Measurements from ENCODE around the gene MYO9B. TPM values are rescaled to one million over a fixed set of nuclear protein-coding genes. Genes with fewer than 3 reads are reported as not detected.
A peak's percentile ranks its signal among the peaks of the same experiment; 100 is the strongest.

The MYO9B gene
- total RNA-seq: 10 to 100 TPM; 25.4 to 38.7 (median 36.0) TPM
- long read RNA-seq, partial matches to known transcripts: 1 of 4 reads
- long read RNA-seq, other reads (novel, unspliced or antisense): 3 of 4 reads

- peak within 1 kb of the TSS; percentile 64 to 78 (median 64) for H3K27ac ChIP-seq
- peak; percentile 99 to 100 (median 100) for DNase-seq
- H3K4me3 ChIP-seq: peak within 1 kb of the TSS; percentile 71 to 94 (median 83)
- peaks cover 0 to 51% (median 21%) of the 10 kb centered on the region in 4 donors for H3K4me1 ChIP-seq
- H3K9me3 ChIP-seq: no peaks in the 10 kb centered on the region
- under 1% methylated on average over 59 of the region's 103 CpGs for WGBS (ENCODE audit: insufficient coverage, low coverage, low lambda C conversion rate, missing lambda C conversion rate)
- no peaks in the 10 kb centered on the region for H3K27me3 ChIP-seq
- H3K36me3 ChIP-seq: peaks cover 0 to 3% (median 0%) of the 10 kb centered on the region in 4 donors
- intact Hi-C loops (cut with DNase I): no loop called here
- ATAC-seq: peak; percentile 95 to 98 (median 96)
- TF ChIP-seq CTCF (IDR thresholded peaks at IDR 0.05): no peak
- TF ChIP-seq POLR2A (IDR thresholded peaks at IDR 0.05): peak; percentile 58
These were observed at the start of gene MYO9B, which contains the start of gene HAUS8 for GRCh38 chr19:17075035-17075863. MYO9B (plus strand) TSS chr19:17075777; CDS start chr19:17101718, 25,941 bp downstream. HAUS8 (minus strand) TSS chr19:17075452; CDS start chr19:17075422, 30 bp downstream.

GRCh38 chr19:17025991-17026658 is 49.5 kb upstream of the MYO9B start:
- TF ChIP-seq CTCF (IDR thresholded peaks at IDR 0.05): no peak
- no peak for TF ChIP-seq POLR2A (IDR thresholded peaks at IDR 0.05)
- peak in 3 of 4 donors; percentile 5 to 50 (median 24) for ATAC-seq
- no peak overlapping the region for H3K27ac ChIP-seq
- H3K4me3 ChIP-seq: peak overlapping the region in 1 of 3 donors; percentile 19
- H3K27me3 ChIP-seq: no peaks in the 10 kb centered on the region
- H3K9me3 ChIP-seq: no peaks in the 10 kb centered on the region
- intact Hi-C loops (cut with DNase I): no loop called here
- no peaks in the 10 kb centered on the region for H3K36me3 ChIP-seq
- H3K4me1 ChIP-seq: no peaks in the 10 kb centered on the region
- WGBS (ENCODE audit: insufficient coverage, low coverage, low lambda C conversion rate, missing lambda C conversion rate): 2% methylated on average over 12 of the region's 40 CpGs
- DNase-seq: no peak

DNA sequence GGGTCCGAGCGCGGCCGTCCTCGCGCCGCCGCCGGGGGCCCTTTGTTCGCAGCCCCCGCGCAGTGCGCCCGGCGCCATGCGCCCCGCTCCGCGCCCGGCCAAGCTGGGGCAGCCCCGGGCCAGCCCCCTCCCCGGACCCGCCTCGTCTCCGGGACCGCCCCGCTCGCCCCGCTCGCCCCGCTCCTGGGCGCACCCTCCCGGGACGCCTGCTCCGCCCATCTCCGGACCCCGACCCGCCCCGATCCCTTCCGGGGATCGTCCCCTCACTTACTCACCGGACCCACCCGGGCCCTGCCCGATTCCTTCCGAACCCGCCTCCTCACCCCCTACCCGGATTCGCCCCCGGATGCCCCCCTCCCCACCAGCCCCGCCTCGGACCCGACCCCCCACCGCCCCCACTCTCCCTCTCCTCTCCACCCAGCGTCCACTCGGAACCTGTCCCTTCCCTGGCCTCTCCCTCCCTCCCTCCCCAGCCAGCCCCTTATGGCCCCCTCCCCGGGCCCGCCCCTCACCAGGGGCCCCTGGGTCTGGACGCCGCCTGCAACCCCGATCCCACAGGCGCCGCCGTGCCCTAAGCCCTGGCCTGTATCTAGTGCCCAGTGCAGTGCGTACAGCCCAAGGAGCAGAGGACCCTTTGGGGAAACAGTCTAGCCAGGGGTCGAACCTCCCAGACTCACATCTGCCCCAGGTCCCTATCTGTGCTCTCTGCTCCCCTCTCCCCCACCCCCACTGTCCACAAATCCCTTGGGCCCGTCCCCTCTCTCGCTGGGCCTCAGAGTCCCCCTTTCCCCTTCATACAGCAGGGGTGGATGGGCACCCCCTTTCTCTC is 48.7 kb upstream of the MYO9B start, which contains the start of gene CPAMD8:
CPAMD8 (minus strand) TSS at position 105 of the 829 bp plus-strand sequence. CDS start 168 bp downstream, outside the sequence.
- Histone ChIP-seq H3K36me3 (no peaks in the 10 kb centered on the region), H3K27ac (no peak within 1 kb of the TSS), H3K27me3 (no peaks in the 10 kb centered on the region), H3K4me3 (peak within 1 kb of the TSS in 1 of 3 donors; percentile 19), H3K9me3 (no peaks in the 10 kb centered on the region), H3K4me1 (no peaks in the 10 kb centered on the region)
- DNase-seq (no peak), ATAC-seq (peak in 1 of 4 donors; percentile 12)
- intact Hi-C loops (cut with DNase I): no loop called here
- TF ChIP-seq CTCF (IDR thresholded peaks at IDR 0.05) (no peak), POLR2A (IDR thresholded peaks at IDR 0.05) (no peak)
- 3% methylated on average over 22 of the region's 67 CpGs for WGBS (ENCODE audit: insufficient coverage, low coverage, low lambda C conversion rate, missing lambda C conversion rate)

DNA sequence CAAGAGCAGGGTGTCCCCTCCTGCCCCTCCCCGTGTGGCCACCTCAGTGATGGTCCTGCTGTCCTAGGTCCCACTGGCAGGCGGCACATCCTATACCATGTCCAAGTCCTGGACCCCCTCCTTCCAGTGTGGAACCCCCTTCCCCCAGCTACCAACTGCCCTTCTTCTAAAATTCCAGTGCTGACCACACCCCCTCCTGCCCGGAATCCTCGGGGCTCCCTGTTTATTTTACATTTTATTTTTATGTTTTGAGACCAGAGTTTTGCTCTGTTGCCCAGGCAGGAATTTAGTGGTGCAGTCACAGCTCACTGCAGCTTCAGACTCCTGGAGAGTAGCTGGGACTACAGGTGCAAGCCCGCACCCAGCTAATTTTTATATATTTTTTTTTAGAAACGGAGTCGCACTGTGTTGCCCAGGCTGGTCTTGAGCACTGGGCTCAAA is 48.0 kb upstream of the MYO9B start:
- H3K27ac ChIP-seq: no peak overlapping the region

More for the DNA sequence above, 48.0 kb upstream of the MYO9B start:
- H3K4me3 ChIP-seq: no peak overlapping the region
- no peaks in the 10 kb centered on the region for H3K4me1 ChIP-seq
- H3K36me3 ChIP-seq: no peaks in the 10 kb centered on the region
- no peaks in the 10 kb centered on the region for H3K9me3 ChIP-seq
- intact Hi-C loops (cut with DNase I): no loop called here
- ATAC-seq (no peak), DNase-seq (no peak)
- H3K27me3 ChIP-seq: no peaks in the 10 kb centered on the region
- 50% methylated on average over 5 of the region's 7 CpGs for WGBS (ENCODE audit: insufficient coverage, low coverage, low lambda C conversion rate, missing lambda C conversion rate)
- TF ChIP-seq POLR2A (IDR thresholded peaks at IDR 0.05) (no peak), CTCF (IDR thresholded peaks at IDR 0.05) (no peak)

All from right lobe of liver (tissue), 6 donors.